ENCODE measurements around the gene HOXB8.

Gene HOXB8

GRCh38 chr17:48637323-48638260 lies 22.5 kb upstream of the HOXB8 start:
- no peak for DNase-seq (ENCODE audit: low read depth in 2 of 3, low spot score in 2 of 3)

GRCh38 chr17:48636177-48637018 lies 21.3 kb upstream of the HOXB8 start:
- peak; percentile 71 to 74 (median 72) for DNase-seq (ENCODE audit: low read depth in 2 of 3, low spot score in 2 of 3)

GRCh38 chr17:48634493-48635208 lies 19.6 kb upstream of the HOXB8 start:
- no peak for DNase-seq (ENCODE audit: low read depth in 2 of 3, low spot score in 2 of 3)

- DNase-seq (ENCODE audit: low read depth in 2 of 3, low spot score in 2 of 3), result no peak
Measured at GRCh38 chr17:48633266-48633677, 18.2 kb upstream of the HOXB8 start.

GRCh38 chr17:48632579-48633265 lies 17.6 kb upstream of the HOXB8 start:
- no peak for DNase-seq (ENCODE audit: low read depth in 2 of 3, low spot score in 2 of 3)

DNA sequence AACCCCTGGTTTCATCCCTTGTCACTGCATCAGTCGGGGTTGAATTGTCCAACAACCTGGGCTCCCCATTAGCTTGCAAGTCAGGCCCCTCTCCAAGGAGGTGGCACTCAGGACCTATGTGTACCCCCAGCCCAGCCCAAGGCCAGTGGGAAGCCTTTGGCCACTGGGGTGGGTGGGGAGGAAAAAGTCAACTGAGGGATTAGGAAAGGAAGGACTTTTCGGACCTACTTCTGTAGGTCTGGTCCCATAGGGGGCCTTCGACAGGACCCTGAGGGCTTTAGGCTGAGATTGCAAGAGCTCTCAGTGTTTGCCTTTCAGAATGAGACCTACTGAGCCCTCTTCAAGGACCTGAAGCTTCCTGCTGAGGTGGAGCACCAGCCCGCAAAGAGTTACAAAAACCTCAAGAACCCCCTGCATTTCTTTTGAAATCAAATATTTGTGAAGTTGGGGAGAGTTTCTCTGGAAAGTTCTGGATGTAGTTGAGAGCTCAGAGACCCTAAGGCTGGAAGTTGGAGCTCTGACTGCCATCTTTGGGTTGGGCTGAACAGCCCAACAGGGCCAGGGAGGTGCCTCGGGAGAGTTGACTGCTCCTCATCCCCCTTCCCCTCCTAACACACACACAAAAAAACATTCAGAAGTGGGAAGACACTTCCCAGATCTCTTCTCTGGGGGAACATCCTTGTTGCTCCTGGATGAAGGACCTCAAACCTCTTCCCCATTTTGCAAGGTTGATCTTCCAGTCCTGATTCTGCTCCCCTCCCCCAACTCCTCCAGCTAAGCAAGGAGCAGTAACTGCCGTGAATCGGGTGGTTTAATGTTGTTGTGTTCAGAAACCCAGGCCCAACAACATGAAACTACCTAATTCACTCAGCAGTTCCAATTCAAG lies 16.8 kb upstream of the HOXB8 start:
- no peak for DNase-seq (ENCODE audit: low read depth in 2 of 3, low spot score in 2 of 3)

- DNase-seq (ENCODE audit: low read depth in 2 of 3, low spot score in 2 of 3), result no peak
Measured at GRCh38 chr17:48630925-48631692, 16.0 kb upstream of the HOXB8 start.

GRCh38 chr17:48630009-48630924 lies 15.2 kb upstream of the HOXB8 start:
- no peak for DNase-seq (ENCODE audit: low read depth in 2 of 3, low spot score in 2 of 3)

DNA sequence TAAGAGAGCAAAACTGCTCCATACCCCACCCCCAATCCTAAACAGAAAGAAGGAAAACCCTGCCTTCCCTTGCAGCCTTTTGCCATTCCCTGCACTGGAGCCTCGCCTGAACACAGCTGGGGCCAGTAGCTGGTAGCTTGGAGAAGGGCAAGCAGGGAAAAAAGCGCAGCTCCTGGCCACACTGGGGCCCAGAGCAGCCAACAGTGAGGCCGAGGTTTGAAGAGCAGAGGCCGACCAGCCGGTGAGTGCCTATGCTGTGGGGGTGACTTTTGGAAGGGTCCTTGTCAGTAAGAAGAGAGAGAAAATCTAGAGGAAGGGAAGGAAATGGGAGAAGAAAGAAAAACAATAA lies 14.3 kb upstream of the HOXB8 start:
- no peak for DNase-seq (ENCODE audit: low read depth in 2 of 3, low spot score in 2 of 3)

DNA sequence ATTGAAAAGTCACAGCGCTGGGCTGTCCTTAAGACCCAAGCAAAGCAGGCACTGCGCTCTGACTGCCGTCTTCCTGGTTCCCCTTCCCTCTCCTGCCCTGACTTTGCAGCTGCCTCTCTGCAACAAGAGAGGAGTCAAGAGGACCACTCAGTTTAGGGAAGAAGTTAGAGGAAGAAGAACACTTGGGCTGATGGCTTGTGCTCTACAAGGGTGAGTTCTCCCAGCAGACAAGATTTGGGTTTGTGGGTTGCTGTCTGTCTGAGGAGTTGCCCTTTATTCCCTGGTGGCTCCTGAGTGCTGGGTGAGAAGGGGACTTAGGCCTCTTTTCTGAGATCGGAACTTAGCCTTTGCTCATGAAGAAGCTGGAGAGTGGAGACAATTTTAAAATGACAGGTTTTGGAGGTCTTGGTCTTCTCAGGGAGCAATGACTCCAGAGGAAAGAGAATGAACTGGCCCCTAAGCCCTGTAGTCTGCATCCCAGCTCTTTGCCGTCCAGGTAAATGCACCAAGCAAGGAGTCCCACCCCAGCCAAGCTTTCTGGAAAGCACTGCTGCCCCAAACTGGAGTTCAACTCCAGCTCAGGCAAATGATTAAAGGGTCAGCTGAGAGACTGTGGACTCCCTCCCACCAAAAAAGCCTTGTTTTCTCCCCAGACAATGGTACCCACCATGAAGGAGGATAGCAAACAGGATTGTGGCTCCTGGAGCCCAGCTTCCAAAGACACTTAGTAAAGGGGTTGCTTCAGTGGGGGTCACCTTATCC lies 13.7 kb upstream of the HOXB8 start:
- no peak for DNase-seq (ENCODE audit: low read depth in 2 of 3, low spot score in 2 of 3)

DNA sequence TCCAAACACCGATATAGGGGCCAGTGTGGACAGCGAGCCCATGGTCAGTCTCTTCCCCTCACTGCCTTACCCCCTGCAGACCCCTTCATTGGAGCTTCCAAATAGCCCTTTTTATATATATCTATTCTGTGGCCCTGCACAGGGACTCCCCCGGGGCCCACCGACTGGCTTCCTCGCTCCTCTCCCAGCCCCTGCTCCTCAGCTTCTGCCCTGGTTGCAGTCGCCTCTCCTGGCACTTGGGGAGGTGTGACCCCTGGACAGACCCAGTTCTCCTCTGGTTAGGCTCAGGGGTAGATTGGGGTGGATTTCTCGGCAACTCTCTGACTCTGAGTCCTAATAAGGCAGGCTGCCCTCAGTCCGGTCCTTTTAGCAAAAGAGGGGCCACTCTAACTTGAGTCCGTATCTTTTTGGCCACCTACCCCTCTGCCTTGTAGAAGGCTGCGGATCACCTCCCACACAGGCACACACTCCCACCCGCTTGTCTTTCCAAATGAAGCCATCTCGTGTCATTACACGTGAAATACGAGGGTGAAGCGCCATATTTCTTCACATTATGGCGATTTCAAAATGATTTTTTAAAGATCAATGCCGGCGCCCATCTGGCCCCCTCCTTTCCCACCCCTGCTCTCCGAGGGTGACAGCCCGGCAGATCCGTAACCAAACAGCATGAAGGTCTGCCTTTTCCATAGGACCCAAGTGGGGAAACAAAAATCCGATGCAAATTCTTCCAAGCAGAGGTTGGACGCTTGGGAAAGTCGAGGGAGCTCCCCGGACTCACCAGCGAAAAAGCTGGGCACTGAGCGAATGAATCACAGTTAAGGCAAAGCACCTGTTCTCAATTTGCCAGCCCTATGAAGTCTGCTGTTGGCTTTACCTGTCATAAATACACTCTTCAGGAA lies 12.8 kb upstream of the HOXB8 start:
- no peak for DNase-seq (ENCODE audit: low read depth in 2 of 3, low spot score in 2 of 3)

DNA sequence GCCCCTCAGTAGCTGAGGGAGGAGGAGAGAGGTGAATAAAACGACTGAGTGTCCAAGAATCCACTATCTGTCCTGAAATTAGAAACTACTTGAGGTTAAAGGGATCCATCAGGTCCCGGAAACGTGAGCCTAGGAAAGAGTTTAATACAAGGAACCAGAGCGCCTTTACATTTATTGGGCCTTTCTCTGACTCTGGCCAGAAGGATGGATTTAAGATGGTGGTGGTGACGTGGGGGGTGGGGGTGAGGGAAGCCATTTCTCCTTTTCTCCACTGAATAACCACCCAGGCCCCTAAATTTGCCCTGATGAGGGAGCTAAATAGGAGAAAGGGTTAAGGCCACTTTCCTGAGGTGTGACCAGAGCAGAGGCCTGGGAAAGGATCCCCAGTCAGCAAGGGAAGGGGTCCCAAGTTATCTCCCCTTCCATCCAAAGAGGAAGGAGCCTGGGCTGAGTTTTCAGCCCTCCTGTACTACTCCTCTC lies 12.1 kb upstream of the HOXB8 start:
- DNase-seq (ENCODE audit: low read depth in 2 of 3, low spot score in 2 of 3), result no peak

DNA sequence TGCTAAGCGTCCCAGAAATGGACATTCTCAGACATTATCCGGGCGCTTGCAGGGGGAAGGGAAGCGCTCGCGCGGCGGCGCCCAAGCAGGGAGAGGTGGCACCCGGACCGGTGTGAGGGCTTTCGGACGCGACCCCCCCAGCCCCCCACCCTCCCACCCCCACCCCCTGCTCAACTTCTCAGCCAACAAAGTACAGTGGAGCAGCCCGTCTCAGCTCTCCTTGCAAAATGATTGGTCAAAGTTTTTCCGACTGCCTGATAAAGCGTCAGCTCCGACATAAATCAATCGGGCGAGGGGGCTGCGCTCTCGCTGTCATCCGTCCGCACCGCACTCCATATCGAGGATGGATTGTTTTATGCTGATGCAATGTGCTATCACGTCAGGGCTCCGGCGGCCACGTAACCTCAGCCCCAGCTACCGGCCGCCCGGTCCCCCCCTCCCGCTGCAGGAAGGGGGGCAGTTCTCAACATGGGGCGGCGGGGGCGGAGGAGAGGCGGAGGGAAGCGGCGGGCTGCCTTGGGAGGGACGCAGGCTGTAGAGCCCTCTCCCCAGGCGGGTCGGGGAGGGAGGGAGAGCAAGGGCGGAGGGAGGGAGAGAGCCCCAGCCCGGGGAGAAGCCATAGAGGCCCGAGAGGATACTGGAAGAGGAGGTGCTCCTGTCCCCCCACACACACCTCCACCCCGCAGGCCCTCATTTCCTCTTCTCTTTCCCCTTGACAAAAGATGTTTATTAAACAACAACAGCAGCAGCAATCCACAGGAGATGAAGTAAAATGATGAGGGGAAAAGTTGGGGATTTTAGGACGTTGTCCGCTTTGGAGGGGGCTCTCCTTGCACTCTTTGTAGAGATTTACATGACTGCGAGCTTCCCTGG lies 11.4 kb upstream of the HOXB8 start, which contains the start of gene HOXB9:
Gene HOXB9, minus strand, starts transcription at position 114 of the 873 bp plus-strand sequence. Its CDS starts 89 bp downstream, at position 25.
- no peak for DNase-seq (ENCODE audit: low read depth in 2 of 3, low spot score in 2 of 3)

DNA sequence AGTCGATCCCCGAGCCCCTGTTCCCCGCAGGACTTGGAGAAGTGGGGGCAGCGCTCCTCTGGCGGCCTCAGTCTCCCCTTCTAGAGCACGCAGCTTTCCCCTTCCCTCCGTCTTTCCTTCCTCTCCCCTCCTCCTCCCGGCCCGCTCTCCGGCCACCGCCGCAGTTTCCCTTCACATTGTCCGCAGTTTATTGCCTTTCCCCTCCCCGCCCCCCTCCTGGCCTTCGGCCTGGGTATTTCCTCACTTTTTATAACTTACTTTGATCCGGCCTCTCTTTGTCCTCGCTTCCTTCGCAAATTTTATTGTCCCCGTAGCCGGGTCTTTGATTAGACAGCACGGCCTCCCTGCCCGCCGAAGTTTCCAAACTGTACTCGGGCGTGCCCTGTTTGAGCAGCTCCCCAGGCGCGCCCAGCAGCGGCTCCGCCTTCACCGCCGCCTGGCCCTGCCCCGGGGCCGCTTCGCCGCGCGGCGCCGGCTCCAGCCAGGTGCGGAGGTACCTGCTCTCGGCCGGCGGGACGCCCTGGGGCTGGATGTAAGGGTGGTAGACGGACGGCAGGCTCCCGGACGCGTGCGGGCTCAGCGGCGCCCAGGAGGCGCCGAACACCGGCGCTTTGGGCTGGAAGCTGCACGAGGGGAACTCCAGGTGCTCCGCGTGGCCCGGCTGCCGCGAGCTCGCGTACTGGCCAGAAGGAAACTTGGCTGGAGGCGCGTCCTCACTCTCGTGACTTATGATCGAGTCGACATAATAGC lies 10.6 kb upstream of the HOXB8 start:
- DNase-seq (ENCODE audit: low read depth in 2 of 3, low spot score in 2 of 3), result no peak

All from activated CD8-positive, alpha-beta memory T cell treated with anti-CD3 and anti-CD28 coated beads for 48 hours (primary cell).